Gastroesophageal sphincter (tissue), 3 donors: ENCODE measurements around the gene DEDD2.

Experiments
- CTCF ChIP-seq, 4 experiments: fragments of 200-600 bp in 2 of 4; fragments of 450-650 bp in 2 of 4; sonication (generic) in 1 of 4; IDR thresholded peaks; one replicate each; pipeline ENCODE4 v1.5.1; 2017 to 2019; ENCODE audit warnings: antibody characterized with exemption in 4 of 4, mild to moderate bottlenecking in 2 of 4, moderate library complexity in 2 of 4
- EP300 ChIP-seq: sonication (generic); formaldehyde crosslinking; IDR thresholded peaks from one replicate; pipeline ENCODE4 v1.6.1; 2017; ENCODE audit warnings: antibody characterized with exemption, mild to moderate bottlenecking
- POLR2A ChIP-seq, 2 donors: fragments of 450-650 bp; IDR thresholded peaks; one replicate each; pipeline ENCODE4 v1.6.1; 2017; ENCODE audit warnings: antibody characterized with exemption in 2 of 2, mild to moderate bottlenecking in 2 of 2, moderate library complexity in 1 of 2
- POLR2AphosphoS5 ChIP-seq: sonication (generic); formaldehyde crosslinking; IDR thresholded peaks from one replicate; pipeline ENCODE4 v1.6.1; 2017; ENCODE audit warnings: antibody characterized with exemption

GRCh38 chr19:42155796-42156195 lies 61.7 kb downstream of the DEDD2 start:
- TF ChIP-seq CTCF (IDR thresholded peaks at IDR 0.05) = no peak
- TF ChIP-seq EP300 = no peak
- no peak for TF ChIP-seq POLR2AphosphoS5
- no peak for TF ChIP-seq POLR2A (IDR thresholded peaks at IDR 0.05)
